Sigmoid colon (tissue), 7 donors: ENCODE measurements around the gene PDE4D. TPM values are rescaled to one million over a fixed set of nuclear protein-coding genes. Genes with fewer than 3 reads are reported as not detected.
A peak's percentile ranks its signal among the peaks of the same experiment; 100 is the strongest.

ENCODE experiments used
- DNase-seq: peaks from one replicate; pipeline ENCODE4 v3.0.0-alpha.2; 2019
- H3K27ac ChIP-seq, 4 donors: fragments of 200-600 bp; sonication (generic); one replicate each; pipeline ENCODE4 v1.5.1; 2016 to 2019; ENCODE audit warnings: mild to moderate bottlenecking in 1 of 4
- H3K27me3 ChIP-seq, 3 donors: fragments of 200-600 bp; sonication (generic); one replicate each; pipeline ENCODE4 v1.5.1; 2019; ENCODE audit warnings: mild to moderate bottlenecking in 1 of 3
- H3K36me3 ChIP-seq, 4 donors: fragments of 200-600 bp; sonication (generic); one replicate each; pipeline ENCODE4 v1.5.1; 2016 to 2019
- H3K4me1 ChIP-seq, 4 donors: fragments of 200-600 bp; sonication (generic); one replicate each; pipeline ENCODE4 v1.5.1; 2017 to 2019
- H3K4me3 ChIP-seq, 4 donors: fragments of 200-600 bp; sonication (generic); one replicate each; pipeline ENCODE4 v1.5.1; 2017 to 2019; ENCODE audit warnings: mild to moderate bottlenecking in 2 of 4, moderate library complexity in 1 of 4
- H3K9me3 ChIP-seq, 4 donors: fragments of 200-600 bp in 3 of 4; sonication (generic) in 3 of 4; one replicate each; pipeline versions ENCODE4 v1.5.1 to v1.6.1; 2013 to 2019
- EP300 ChIP-seq, 4 donors: sonication (generic); formaldehyde crosslinking; IDR thresholded peaks; one replicate each; pipeline ENCODE4 v1.6.1; 2017; ENCODE audit warnings: antibody characterized with exemption in 4 of 4
- POLR2A ChIP-seq, 2 donors: fragments of 450-650 bp; IDR thresholded peaks; one replicate each; pipeline ENCODE4 v1.6.1; 2016; ENCODE audit warnings: antibody characterized with exemption in 2 of 2, mild to moderate bottlenecking in 2 of 2, moderate library complexity in 2 of 2
- POLR2AphosphoS5 ChIP-seq, 4 donors: sonication (generic); formaldehyde crosslinking; IDR thresholded peaks; one replicate each; pipeline ENCODE4 v1.6.1; 2017; ENCODE audit warnings: antibody characterized with exemption in 4 of 4
- WGBS, 2 donors: extraction: QIAGEN DNeasy Blood & Tissue Kit; methylation state at CpG; one replicate each; pipeline ENCODE4 v1.1.7; 2013; 5-methylcytosine and 5-hydroxymethylcytosine counted together
- intact Hi-C: fragments of 100-400 bp; cut with DNase I; formaldehyde crosslinking; loops from one replicate; pipeline ENCODE4 v1.15.1; 2023
- polyA plus RNA-seq, 3 donors: library from polyadenylated mRNA; stranded (reverse); fragments of 200-250 nt; gene quantifications; one replicate each; pipeline ENCODE4 v1.2.3, GENCODE V29; 2013
- total RNA-seq, 4 donors: library from RNA; depleted of rRNA; stranded (reverse); fragments of >200 nt; gene quantifications; one replicate each; pipeline ENCODE4 v1.1.0, GENCODE V29; 2016
- TF ChIP-seq, protein P1 (sequence below), 4 experiments: fragments of 450-650 bp in 3 of 4; fragments of 200-600 bp in 1 of 4; IDR thresholded peaks; one replicate each; pipeline ENCODE4 v1.5.1; 2016 to 2019; ENCODE audit warnings: antibody characterized with exemption in 4 of 4, mild to moderate bottlenecking in 3 of 4, moderate library complexity in 2 of 4
- donor health status: healthy with polysubstance abuse.
- donor health status: Bipolar disorder and iron deficiency.
- donor health status: healthy.

The PDE4D gene
- total and polyA plus RNA-seq, 7 donors: 6.0 to 289 (median 169) TPM

DNA sequence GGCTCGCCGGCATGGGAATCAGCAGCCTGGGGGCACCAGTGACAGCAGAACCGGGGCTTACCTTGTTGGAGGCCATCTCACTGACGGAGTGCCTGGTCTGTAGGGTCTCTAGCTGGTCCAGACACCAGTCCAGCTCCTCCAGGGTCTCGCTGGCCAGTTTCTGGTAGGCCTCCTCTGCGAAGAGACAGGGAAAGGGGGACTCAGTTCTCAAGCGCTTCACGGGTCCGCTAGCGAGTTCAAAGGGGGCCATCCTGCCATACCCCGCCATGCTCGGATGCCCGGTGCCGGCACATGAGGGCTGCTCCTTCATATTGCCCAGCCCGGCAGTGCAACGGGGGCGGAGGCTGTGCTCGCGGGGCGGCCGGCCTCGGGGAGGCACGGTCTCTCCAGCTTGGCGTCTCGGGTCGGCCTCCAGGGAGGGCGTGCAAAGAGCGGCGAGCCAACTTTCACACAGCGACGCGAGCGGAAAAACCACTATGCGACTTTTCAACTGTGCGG, 854.7 kb downstream of the PDE4D start:
- Histone ChIP-seq H3K36me3 (no peaks in the 10 kb centered on the region), H3K4me3 (peak overlapping the region; percentile 49 to 75 (median 66)), H3K27ac (peak overlapping the region; percentile 79 to 91 (median 86)), H3K9me3 (no peaks in the 10 kb centered on the region), H3K27me3 (no peaks in the 10 kb centered on the region), H3K4me1 (peaks cover 0 to 80% (median 67%) of the 10 kb centered on the region in 4 donors)
- WGBS, 2 donors: 6 to 16% methylated on average over 35 of the region's 35 CpGs
- peak; percentile 66 for DNase-seq
- TF ChIP-seq EP300 (IDR thresholded peaks at IDR 0.05): no peak
- TF ChIP-seq POLR2AphosphoS5 (IDR thresholded peaks at IDR 0.05): no peak
- TF ChIP-seq, protein P1, sequence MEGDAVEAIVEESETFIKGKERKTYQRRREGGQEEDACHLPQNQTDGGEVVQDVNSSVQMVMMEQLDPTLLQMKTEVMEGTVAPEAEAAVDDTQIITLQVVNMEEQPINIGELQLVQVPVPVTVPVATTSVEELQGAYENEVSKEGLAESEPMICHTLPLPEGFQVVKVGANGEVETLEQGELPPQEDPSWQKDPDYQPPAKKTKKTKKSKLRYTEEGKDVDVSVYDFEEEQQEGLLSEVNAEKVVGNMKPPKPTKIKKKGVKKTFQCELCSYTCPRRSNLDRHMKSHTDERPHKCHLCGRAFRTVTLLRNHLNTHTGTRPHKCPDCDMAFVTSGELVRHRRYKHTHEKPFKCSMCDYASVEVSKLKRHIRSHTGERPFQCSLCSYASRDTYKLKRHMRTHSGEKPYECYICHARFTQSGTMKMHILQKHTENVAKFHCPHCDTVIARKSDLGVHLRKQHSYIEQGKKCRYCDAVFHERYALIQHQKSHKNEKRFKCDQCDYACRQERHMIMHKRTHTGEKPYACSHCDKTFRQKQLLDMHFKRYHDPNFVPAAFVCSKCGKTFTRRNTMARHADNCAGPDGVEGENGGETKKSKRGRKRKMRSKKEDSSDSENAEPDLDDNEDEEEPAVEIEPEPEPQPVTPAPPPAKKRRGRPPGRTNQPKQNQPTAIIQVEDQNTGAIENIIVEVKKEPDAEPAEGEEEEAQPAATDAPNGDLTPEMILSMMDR (IDR thresholded peaks at IDR 0.05): no peak
- TF ChIP-seq POLR2A (IDR thresholded peaks at IDR 0.05): no peak
- intact Hi-C loops: loop anchor here (5.0 to 10.0 kb wide), 3 partner anchors 48 to 326 kb away; no protein-coding TSS in a partner anchor

DNA sequence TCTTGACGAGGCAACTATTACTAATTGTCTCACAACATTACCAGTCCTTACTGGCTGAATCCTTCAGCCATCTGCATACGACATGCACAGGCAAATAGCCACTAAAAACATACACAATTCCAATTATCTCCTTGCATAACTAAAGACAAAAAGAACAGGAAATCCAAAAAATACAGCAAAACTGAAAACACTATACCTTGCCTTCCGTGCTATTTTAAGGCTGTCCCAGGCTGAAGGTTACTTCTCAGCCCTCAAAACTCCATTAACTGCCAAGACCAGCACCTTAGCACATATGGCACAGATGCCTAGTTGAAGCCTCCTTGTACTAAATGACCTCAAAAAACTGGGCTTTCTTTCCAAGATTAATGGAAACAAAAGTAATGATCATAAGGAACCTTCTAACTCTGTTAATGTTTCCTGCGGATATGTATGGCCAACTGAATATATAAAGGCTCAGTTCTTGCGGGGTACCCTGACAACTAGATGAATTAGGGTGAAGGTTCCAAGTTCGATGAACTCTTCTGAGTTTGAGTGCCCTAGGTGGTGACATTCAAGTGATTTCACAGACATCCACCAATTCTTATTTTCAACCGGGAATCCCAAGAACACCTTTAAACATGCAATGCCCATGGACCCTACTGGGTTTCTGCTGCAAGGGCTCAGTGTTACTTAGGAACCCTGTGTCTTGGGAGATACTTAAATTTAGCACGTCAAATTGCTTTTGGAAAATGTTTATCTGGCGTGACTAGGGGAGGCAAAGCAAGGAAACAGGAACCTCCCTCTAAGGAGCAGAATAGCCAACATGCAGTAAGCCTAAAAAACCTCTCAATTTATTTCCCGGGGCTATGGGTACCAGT, 855.4 kb downstream of the PDE4D start:
- Histone ChIP-seq H3K4me1 (peaks cover 0 to 86% (median 71%) of the 10 kb centered on the region in 4 donors), H3K9me3 (no peaks in the 10 kb centered on the region), H3K4me3 (peak overlapping the region; percentile 49 to 75 (median 66)), H3K27me3 (no peaks in the 10 kb centered on the region), H3K36me3 (no peaks in the 10 kb centered on the region), H3K27ac (peak overlapping the region; percentile 79 to 91 (median 86))
- TF ChIP-seq EP300 (IDR thresholded peaks at IDR 0.05): no peak
- no peak for TF ChIP-seq POLR2AphosphoS5 (IDR thresholded peaks at IDR 0.05)
- no peak for TF ChIP-seq POLR2A (IDR thresholded peaks at IDR 0.05)
- TF ChIP-seq, protein P1 (IDR thresholded peaks at IDR 0.05): no peak
- intact Hi-C loops: loop anchor here (5.0 to 10.0 kb wide), 3 partner anchors 49 to 327 kb away; no protein-coding TSS in a partner anchor
- 45 to 82% methylated on average over 10 of the region's 10 CpGs for WGBS, 2 donors
- no peak for DNase-seq

DNA sequence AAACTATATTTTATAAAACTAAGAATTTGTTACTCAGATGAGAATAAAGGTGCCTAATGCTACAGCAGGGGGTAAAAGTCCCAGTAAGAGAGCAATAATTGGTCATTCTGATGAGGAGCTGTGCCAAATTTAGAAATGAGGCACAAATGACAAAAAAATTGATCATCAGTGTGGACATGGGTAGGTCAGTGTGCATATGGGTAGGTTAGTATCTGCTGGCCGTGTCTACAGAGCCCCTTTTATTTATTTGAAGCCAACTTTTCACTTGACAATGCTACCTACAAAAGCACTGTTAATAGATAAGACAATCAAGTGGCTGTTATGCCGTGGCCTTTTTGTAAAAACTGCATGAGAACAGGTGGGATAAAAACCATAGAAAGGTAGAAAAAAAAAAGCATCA, 856.1 kb downstream of the PDE4D start:
- Histone ChIP-seq H3K9me3 (no peaks in the 10 kb centered on the region), H3K4me3 (peak overlapping the region in 3 of 4 donors; percentile 61 to 75 (median 72)), H3K4me1 (peaks cover 0 to 86% (median 65%) of the 10 kb centered on the region in 4 donors), H3K27me3 (no peaks in the 10 kb centered on the region), H3K36me3 (no peaks in the 10 kb centered on the region), H3K27ac (peak overlapping the region in 3 of 4 donors; percentile 83 to 91 (median 89))
- no peak for DNase-seq
- intact Hi-C loops: loop anchor here (5.0 to 10.0 kb wide), 3 partner anchors 50 to 327 kb away; no protein-coding TSS in a partner anchor
- WGBS, 2 donors: 65 to 93% methylated on average over 2 of the region's 2 CpGs
- TF ChIP-seq POLR2A (IDR thresholded peaks at IDR 0.05) (no peak), EP300 (IDR thresholded peaks at IDR 0.05) (no peak), POLR2AphosphoS5 (IDR thresholded peaks at IDR 0.05) (no peak)
- TF ChIP-seq, protein P1 (IDR thresholded peaks at IDR 0.05): no peak

DNA sequence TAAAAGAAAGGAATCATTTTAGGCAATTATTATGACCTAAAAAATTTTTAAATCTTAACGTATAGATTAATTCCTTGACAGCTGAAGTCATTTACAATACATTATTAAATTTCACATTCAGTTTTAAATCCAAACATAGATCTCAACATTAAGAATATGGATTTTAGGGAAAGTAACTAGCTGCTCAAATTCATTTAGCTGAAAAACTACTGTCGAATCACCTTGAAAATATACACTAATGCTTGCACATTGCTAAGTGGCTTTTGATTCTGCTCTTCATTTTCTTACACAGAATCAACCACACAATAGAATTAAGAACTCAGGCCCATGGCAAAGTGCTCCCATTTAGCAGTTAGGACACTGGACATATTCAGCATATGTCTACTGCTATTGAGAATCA, 856.5 kb downstream of the PDE4D start:
- peak overlapping the region; percentile 49 to 91 (median 86) for H3K27ac ChIP-seq
- intact Hi-C loops: loop anchor here (5.0 to 10.0 kb wide), 3 partner anchors 50 to 328 kb away; no protein-coding TSS in a partner anchor
- peaks cover 0 to 86% (median 61%) of the 10 kb centered on the region in 4 donors for H3K4me1 ChIP-seq
- H3K27me3 ChIP-seq: no peaks in the 10 kb centered on the region
- no peaks in the 10 kb centered on the region for H3K36me3 ChIP-seq
- H3K4me3 ChIP-seq: peak overlapping the region in 2 of 4 donors; percentile 72 to 75
- WGBS, 2 donors: 79 to 93% methylated on average over 2 of the region's 2 CpGs
- TF ChIP-seq POLR2AphosphoS5 (IDR thresholded peaks at IDR 0.05) (no peak), EP300 (IDR thresholded peaks at IDR 0.05) (no peak), POLR2A (IDR thresholded peaks at IDR 0.05) (no peak)
- TF ChIP-seq, protein P1 (IDR thresholded peaks at IDR 0.05): no peak
- no peaks in the 10 kb centered on the region for H3K9me3 ChIP-seq
- DNase-seq: no peak
